GM12865 (cell line): ENCODE results near the gene GRID1.

Experiments
- DNase-seq: peaks from one replicate; pipeline ENCODE4 v3.0.0; 2010; ENCODE audit warnings: low read depth
- H3K4me3 ChIP-seq: 2 replicates; pipeline ENCODE4 v1.5.1; 2011; ENCODE audit warnings: mild to moderate bottlenecking, low read depth, low read length, control low read depth
- TF ChIP-seq, protein P1 (sequence below): IDR thresholded peaks from 2 replicates; pipeline ENCODE4 v1.5.1; 2011; ENCODE audit warnings: low read length, control low read depth, low read depth, inconsistent platforms; ENCODE audit not compliant: insufficient read depth; ENCODE audit errors: missing control alignments

The GRID1 gene

DNA sequence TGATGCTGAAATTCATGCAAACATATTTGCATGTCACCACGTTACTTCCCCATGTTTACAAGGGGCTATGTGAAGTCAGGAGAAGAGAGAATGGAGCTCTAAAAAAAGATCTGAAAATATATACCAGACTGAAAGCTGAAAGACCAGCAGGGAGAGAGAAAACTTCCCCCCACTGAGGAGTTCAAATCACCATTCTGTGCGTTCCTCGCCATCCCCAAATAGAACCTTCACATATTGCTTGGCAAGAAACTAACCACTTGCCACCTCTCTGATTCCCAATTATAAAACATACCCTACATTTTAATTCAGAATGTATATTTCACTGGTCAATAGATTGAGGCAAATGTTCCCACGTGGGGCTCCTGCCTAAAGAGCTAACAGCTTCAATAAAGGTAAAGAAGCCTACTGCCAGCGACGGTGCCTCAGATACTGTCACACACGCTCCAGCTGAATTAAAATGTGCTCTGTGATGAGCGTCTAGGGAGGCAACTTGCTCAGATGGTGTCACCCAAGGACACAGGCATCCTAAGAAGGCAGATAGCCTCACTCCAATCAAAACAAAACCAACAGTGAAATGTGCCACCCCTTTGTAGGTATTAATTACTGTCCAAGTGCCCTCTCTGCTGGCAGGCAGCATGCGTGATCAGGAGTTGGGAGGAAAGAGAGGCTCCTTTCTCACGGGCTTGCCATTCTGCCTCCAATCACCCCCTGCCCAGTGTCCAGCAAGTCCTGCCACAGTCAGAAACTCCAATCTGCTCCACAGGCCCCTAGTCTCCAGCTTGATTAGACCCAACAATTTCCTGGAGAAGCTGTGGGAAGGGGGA, 298.2 kb downstream of the GRID1 start:
- DNase-seq = no peak
- H3K4me3 ChIP-seq = no peak overlapping the region
- TF ChIP-seq, protein P1, sequence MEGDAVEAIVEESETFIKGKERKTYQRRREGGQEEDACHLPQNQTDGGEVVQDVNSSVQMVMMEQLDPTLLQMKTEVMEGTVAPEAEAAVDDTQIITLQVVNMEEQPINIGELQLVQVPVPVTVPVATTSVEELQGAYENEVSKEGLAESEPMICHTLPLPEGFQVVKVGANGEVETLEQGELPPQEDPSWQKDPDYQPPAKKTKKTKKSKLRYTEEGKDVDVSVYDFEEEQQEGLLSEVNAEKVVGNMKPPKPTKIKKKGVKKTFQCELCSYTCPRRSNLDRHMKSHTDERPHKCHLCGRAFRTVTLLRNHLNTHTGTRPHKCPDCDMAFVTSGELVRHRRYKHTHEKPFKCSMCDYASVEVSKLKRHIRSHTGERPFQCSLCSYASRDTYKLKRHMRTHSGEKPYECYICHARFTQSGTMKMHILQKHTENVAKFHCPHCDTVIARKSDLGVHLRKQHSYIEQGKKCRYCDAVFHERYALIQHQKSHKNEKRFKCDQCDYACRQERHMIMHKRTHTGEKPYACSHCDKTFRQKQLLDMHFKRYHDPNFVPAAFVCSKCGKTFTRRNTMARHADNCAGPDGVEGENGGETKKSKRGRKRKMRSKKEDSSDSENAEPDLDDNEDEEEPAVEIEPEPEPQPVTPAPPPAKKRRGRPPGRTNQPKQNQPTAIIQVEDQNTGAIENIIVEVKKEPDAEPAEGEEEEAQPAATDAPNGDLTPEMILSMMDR = no peak

DNA sequence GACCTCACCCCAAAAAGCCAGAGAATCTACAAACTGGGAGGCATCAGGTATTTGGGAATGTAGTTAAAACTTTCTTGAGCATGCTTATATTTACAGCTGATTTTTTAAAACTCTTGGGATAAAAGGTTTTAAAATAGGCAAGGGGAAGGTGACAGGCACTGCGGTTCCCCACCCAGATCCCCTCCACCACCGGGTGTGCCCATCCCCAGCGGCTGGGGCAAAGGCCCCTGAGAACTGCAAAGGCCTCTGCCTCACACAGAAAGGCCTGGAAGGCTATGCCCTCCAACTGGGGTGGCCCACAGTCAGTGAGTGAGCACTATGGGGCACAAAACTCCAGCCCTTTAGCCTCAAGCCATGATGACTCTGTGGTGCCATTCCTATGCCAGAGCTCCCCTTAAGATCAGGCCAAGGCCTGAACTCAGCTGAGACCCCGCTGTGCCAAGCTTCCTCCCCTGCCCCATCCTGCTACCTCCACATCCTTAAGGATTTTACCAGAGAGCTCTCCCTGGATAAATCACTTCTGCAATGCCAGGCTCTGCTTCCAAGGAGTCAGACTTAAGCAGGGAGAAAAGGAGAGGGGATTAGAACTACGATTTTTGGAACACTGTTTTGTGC, 299.1 kb downstream of the GRID1 start:
- no peak overlapping the region for H3K4me3 ChIP-seq
- DNase-seq = no peak
- TF ChIP-seq, protein P1 = no peak

DNA sequence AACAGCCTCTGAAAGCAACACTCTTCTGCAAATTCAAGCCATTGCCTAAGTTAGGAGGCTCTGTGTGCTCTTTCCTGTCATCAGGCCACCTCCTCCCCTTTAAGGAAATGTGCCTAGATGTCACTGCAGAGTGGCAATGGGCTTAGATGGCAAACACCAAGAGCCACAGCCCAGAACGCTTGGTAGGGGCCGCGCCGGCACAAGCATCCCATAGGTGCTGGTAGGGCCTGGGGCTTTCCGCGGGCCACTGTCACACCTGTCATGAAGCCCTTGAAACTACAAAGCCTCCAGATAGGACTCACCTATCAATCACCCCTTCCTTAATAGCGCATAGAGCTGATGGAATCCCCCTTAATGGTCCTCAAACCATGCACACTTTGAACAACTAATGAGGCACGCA, 299.9 kb downstream of the GRID1 start:
- no peak for DNase-seq
- TF ChIP-seq, protein P1 = no peak

DNA sequence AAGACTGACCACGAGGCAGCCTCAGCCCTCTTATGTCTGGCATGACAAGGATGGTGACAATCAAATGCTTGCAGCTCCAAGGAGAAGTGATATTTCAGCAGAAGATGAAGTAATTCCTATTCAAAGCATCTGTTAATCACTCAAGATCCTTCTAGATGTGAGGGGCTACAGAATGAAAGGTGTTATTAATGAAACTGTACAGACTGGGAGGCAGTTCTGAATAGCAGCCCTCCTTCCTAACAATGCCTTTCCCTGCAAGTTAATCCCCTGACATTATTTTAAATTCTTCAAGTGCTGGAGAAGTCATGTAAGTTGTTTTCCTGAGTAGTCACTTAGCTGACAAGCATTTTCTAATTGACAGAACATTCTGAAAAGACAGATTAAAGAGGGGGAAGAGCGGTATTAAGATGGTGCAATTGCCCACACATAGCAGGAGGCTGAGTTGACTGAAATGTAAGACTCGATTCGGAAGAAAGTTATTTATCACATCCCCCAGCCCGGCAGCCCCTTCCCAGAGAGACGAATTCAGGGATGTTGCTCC, 300.8 kb downstream of the GRID1 start:
- no peak for DNase-seq
- H3K4me3 ChIP-seq = no peak overlapping the region
- TF ChIP-seq, protein P1 = no peak

More for the DNA sequence above, 299.9 kb downstream of the GRID1 start:
- no peak overlapping the region for H3K4me3 ChIP-seq

DNA sequence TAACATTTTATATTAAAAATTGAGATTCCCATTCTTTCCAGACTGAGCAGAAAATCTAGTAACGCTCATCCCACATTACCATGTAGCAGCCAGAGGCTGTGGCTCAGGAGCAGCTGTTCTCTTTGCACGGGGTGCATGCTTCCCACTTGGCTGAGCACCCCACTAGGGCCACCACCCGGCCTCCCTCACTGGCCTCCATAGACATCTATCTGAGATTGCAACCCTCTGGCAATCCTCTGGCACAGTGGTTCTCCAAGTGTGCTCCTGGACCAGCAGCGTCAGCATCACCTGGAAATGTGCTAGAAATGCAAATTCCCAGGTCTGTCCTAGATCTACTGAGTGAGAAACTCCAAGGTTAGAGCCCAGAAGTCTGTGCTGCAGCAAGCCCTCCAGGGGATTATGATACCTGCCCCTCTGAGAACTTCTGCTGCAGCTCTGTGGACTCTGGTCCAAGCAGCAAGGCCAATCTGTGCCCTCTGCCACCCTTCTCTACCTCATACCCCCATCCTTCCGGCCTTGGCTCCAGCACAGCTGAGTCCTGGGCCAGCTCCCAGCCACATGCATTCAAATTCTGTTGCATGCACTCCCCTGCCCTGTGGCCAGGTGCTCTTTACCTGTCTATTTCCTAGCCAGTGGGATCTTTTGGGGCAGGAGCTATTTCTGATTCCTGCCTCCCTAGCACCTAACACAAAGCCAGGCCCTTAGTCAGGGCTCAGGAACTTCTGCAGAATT, 301.5 kb downstream of the GRID1 start:
- DNase-seq = no peak
- no peak overlapping the region for H3K4me3 ChIP-seq
- TF ChIP-seq, protein P1 = no peak

DNA sequence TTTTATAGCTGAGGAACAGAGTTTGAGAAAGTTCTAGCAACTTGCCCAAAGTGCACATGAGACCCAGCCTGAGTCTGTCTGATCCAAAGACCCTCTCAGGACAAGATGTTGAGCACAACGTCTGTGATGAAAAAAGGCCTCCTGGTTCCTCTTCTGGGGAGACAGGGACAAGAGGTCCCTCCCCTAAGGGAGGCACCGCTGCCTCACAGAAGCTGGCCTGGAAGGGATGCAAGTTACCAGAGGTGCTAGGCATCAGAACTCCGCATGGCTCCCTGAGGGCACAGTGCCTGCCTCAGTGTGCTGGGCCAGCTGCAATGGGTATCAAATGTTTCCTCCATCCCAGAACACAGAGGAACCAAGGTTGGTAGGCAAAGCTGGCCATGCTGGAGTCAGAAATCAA, 302.4 kb downstream of the GRID1 start:
- no peak for DNase-seq
- no peak overlapping the region for H3K4me3 ChIP-seq
- TF ChIP-seq, protein P1 = no peak
